ENCODE data around the gene KCNA3. TPM values are rescaled to one million over a fixed set of nuclear protein-coding genes. Genes with fewer than 3 reads are reported as not detected.

Gene KCNA3
- total RNA-seq: 3.6 TPM

DNA sequence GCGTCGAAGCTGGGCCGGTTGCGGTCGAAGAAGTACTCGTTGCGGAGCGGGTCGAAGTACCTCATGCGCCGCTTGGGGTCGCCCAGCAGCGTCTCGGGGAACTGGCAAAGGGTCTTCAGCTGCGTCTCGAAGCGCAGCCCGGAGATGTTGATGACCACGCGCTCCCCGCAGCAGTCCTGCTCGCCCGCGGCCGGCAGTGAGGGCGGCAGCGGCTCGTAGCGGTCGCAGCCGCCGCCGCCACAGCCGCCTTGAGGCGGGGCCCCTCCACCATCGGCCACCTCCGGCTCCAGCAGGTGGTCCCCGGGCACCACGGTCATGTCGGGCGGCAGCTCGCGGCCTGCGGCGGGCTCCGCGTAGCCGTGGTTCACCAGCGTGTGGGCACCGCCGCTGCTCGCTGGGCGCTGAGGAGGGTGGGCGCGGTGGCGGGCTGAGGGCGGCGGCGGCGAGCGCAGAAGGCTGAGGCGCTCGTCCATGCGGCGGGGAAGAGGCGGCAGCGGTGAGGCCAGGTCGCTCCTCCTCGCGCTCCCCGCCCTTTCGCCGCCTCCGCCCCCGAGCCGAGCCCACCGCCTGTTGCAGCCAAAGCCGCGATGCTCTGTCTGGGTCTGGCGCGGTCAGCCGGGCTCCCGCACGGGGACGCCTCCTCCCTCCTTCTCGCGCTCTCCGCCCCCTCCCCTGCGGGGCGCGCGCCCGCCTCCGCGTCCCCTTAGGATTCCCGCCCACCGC, at the start of gene KCNA3:
Gene KCNA3, minus strand, starts transcription at position 604 of the 723 bp plus-strand sequence. Its CDS starts 131 bp downstream, at position 473.
- no peak for DNase-seq (ENCODE audit: low spot score)

DNA sequence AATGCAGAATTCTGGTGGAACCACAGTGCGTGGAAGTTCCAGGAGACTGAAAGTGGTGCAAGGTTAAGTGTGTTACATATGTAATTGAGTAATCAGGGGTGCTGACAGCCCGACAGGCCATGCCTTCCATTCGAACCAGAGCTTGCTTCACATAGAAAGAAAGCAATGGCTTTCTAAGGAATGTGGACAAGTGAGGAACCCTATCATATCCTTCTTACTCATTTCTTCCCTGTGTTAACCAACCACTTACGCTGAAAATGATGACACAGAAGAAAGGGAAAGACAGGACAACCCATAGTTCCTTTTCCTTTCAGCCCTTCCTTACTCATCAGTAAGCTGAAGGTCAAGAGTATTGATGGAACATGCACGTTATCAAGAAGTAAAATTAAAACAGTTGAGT, 48.1 kb upstream of the KCNA3 start:
- no peak for DNase-seq (ENCODE audit: low spot score)

DNA sequence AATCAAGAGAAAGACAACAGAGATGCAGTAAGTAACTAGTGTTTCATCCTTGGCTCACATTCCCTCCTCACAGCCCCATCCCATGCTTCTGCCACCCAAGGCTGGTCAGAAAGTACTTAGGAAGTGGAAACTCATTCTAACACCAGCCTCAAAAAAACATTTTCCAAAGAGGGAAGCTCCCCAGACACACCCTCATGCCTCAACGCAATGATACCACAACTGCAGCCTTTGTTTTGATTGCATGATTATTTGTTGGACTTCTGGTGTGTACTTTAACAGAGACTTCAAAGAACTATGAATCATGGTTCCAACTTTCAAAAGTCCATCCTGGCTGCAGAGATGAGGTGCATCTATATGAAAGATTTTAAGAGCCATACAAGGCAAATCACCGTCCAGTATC, 45.2 kb upstream of the KCNA3 start:
- no peak for DNase-seq (ENCODE audit: low spot score)

DNA sequence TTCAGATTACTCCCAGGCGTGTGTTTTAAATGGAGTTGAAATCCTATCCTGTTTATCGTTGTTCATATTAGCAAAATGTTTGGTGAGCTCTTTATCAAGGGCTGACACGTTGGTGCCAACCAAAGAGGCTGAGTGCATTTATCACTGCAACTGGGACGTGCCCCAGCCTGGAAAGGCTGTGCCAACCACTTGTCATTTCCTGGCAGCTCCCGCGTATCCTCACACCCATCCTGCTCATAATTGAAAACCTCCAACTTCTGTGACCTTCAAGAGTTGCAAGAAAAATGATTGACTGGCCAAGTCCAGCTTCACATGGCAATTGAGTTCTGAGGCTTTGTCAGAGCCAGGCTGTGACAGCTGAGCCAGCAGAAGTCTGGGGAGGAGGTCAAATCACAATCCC, 43.7 kb upstream of the KCNA3 start:
- no peak for DNase-seq (ENCODE audit: low spot score)

DNA sequence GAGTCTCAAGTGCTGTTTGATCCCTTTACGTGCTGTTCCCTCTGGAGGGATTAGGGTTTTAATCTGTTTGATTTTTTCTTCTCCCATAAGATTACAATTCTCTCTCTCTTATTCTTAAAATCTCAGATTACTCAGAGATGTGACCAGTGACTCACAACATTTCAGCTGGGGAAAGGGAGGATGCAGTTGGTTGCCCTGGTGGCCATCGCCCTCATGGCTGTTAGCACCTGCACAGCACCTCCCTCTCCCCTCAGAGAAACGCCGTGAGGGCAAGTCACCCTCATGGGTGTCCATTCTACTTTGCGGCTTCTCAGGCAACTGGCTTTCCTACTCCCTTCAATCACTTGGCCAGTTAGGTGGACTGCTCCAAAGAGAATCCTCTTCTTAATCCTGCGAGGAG, 42.4 kb upstream of the KCNA3 start:
- DNase-seq (ENCODE audit: low spot score): no peak

- no peak for DNase-seq (ENCODE audit: low spot score)
These were observed 39.7 kb upstream of the KCNA3 start for GRCh38 chr1:110714374-110714995.

DNA sequence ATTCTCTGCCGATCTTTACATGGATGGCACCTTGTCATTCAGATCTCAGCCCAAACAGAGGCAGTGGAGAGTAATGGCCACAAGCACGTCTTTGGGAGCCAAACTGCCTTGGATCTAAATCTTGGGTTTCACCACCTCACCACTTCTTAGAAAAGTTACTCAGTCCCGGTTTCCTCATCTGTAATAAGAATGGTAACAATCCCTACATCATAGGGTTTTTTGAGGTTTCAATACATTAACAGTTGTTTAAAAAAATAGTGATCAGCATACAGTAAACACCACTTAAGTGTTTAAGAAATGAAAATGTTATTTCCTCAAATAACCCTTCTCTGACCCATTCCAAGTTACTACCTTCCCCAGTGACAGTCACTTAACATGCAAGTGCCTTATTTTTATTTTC, 38.5 kb upstream of the KCNA3 start:
- DNase-seq (ENCODE audit: low spot score): no peak

- no peak for DNase-seq (ENCODE audit: low spot score)
These were observed 35.6 kb upstream of the KCNA3 start for GRCh38 chr1:110710314-110710713.

- no peak for DNase-seq (ENCODE audit: low spot score)
These were observed 34.3 kb upstream of the KCNA3 start for GRCh38 chr1:110708974-110709440.

- no peak for DNase-seq (ENCODE audit: low spot score)
These were observed 32.5 kb upstream of the KCNA3 start for GRCh38 chr1:110707232-110707631.

GRCh38 chr1:110706621-110707020, 31.9 kb upstream of the KCNA3 start:
- DNase-seq (ENCODE audit: low spot score): no peak

DNA sequence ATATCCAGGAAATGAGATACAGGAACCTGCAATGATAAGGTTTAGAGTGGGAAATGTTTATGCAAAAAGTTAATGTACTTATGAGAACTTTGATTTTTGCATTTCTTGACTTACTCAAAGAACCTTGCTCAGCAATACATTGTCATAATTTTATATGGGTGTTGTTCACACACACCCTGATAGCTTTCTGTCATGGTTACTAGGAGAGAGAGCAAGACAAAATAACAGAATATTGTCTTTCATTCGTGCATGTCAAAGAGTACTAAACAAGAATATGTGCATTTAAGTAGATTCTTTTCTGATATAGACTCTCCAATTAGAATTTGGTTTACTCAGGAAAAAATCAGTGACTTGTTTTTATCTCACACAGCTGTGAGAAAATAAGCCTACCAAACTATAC, 27.5 kb upstream of the KCNA3 start:
- no peak for DNase-seq (ENCODE audit: low spot score)

GRCh38 chr1:110700767-110701166, 26.0 kb upstream of the KCNA3 start:
- DNase-seq (ENCODE audit: low spot score): no peak

DNA sequence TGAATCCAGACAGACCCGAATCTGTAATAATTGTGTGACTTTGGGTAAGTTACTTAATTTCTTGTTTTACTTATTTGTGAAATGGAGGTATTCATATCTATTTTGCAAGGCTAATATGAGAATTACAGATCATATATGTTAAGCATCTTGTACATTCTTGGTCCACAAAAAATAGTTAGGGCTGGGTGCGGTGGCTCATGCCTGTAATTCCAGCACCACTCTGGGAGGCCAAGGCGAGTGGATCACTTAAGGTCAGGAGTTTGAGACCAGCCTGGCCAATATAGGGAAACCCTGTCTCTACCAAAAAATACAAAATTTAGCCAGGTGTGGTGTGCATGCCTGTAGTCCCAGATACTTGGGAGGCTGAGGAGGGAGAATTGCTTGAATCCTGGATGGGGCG, 22.9 kb upstream of the KCNA3 start:
- DNase-seq (ENCODE audit: low spot score): no peak

DNA sequence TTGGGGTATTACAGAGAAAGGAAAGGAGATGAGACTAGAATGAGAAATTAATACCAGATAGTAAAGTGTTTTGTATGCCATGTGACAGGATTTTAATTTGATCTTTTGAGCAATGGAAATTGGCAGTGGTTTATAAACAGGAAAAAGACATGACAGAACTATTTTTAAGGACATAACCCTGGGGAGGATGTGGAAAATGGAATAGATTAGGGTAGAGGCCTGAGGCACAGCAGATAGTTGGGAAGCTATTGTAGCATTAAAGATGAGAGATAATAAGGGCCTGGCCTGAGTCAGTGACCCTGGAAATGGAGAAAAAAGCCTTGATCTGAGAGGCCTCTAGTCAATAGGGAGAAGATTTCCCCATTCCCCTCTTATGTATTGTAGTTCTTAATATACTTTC, 22.1 kb upstream of the KCNA3 start:
- no peak for DNase-seq (ENCODE audit: low spot score)

GRCh38 chr1:110690709-110691365, 16.1 kb upstream of the KCNA3 start:
- no peak for DNase-seq (ENCODE audit: low spot score)

GRCh38 chr1:110689868-110690267, 15.1 kb upstream of the KCNA3 start:
- no peak for DNase-seq (ENCODE audit: low spot score)

- DNase-seq (ENCODE audit: low spot score): no peak
These were observed 13.8 kb upstream of the KCNA3 start for GRCh38 chr1:110688514-110688913.

- no peak for DNase-seq (ENCODE audit: low spot score)
These were observed 12.5 kb upstream of the KCNA3 start for GRCh38 chr1:110687250-110687649.

- no peak for DNase-seq (ENCODE audit: low spot score)
These were observed 11.4 kb upstream of the KCNA3 start for GRCh38 chr1:110686188-110686587.

- no peak for DNase-seq (ENCODE audit: low spot score)
These were observed 9.8 kb upstream of the KCNA3 start for GRCh38 chr1:110684491-110684890.

DNA sequence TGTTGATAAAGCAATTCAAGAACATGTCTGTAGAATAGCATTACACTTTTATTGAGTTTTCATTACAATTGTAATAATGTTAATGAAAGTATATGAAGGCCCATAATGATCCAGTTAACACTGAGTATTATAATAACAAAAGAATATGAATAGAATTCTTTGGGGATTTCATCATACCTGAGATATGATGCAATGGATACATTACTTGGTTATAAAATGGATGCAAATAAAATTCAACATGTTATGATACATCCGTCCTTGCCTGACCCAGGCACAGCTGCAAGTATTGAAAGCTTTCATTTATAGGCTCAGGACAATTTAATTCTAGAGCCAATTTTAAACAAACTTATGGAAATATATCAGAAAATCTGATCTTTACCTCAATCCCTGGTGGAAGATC, 8.2 kb upstream of the KCNA3 start:
- no peak for DNase-seq (ENCODE audit: low spot score)
